Uterus (tissue), 2 donors: Measurements from ENCODE around the gene PPP2R2D.

Experiments used
- POLR2A ChIP-seq, 2 donors: fragments of 450-650 bp; IDR thresholded peaks; one replicate each; pipeline ENCODE4 v1.6.1; 2016; ENCODE audit warnings: antibody characterized with exemption in 2 of 2, mild to moderate bottlenecking in 1 of 2, moderate library complexity in 1 of 2
- TF ChIP-seq, protein P1 (sequence below), 4 experiments: fragments of 200-600 bp in 2 of 4; fragments of 450-650 bp in 2 of 4; sonication (generic) in 2 of 4; IDR thresholded peaks; one replicate each; pipeline ENCODE4 v1.5.1; 2016 to 2019; ENCODE audit warnings: antibody characterized with exemption in 4 of 4, mild to moderate bottlenecking in 2 of 4, moderate library complexity in 1 of 4

DNA sequence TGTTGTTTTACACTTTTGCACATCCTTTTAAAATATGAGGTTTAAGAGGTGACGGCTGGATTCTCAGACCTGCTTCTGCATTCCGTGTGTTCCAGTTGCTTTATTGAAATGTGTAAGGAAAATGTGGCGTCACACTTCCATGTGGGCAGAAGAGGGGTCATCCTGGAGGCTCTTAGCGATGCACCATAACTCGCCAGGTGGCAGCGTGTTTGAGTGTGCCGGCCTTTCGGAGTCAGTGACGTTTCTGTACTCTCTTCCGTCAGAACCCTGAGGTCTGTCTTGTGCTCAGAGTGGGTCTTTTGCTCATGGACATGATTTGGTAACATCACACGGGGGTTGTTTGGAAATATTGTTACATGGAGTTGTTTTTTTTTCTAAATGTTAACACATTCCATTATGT is 9.1 kb downstream of the PPP2R2D start:
- TF ChIP-seq POLR2A (IDR thresholded peaks at IDR 0.05) = no peak
- TF ChIP-seq, protein P1, sequence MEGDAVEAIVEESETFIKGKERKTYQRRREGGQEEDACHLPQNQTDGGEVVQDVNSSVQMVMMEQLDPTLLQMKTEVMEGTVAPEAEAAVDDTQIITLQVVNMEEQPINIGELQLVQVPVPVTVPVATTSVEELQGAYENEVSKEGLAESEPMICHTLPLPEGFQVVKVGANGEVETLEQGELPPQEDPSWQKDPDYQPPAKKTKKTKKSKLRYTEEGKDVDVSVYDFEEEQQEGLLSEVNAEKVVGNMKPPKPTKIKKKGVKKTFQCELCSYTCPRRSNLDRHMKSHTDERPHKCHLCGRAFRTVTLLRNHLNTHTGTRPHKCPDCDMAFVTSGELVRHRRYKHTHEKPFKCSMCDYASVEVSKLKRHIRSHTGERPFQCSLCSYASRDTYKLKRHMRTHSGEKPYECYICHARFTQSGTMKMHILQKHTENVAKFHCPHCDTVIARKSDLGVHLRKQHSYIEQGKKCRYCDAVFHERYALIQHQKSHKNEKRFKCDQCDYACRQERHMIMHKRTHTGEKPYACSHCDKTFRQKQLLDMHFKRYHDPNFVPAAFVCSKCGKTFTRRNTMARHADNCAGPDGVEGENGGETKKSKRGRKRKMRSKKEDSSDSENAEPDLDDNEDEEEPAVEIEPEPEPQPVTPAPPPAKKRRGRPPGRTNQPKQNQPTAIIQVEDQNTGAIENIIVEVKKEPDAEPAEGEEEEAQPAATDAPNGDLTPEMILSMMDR (IDR thresholded peaks at IDR 0.05) = no peak
